ENCODE data around the gene CSMD2.

The CSMD2 gene

GRCh38 chr1:33738536-33738935 is 426.5 kb downstream of the CSMD2 start:
- H3K4me3 ChIP-seq (ENCODE audit: low read depth in 1 of 2, low read length in 2 of 2) = no peak overlapping the region
- H3K27ac ChIP-seq (ENCODE audit: low read length) = no peak overlapping the region
- no peaks in the 10 kb centered on the region for H3K36me3 ChIP-seq (ENCODE audit: control insufficient read depth in 1 of 2, insufficient read depth in 2 of 2, low read length in 2 of 2)
- no peaks in the 10 kb centered on the region for H3K27me3 ChIP-seq (ENCODE audit: low read depth, low read length)
- no peaks in the 10 kb centered on the region for H3K4me1 ChIP-seq (ENCODE audit: control insufficient read depth in 1 of 2, insufficient read depth in 2 of 2, low read length in 2 of 2)
- no peaks in the 10 kb centered on the region for H3K9me3 ChIP-seq (ENCODE audit: control insufficient read depth in 1 of 2, low read length in 2 of 2)

DNA sequence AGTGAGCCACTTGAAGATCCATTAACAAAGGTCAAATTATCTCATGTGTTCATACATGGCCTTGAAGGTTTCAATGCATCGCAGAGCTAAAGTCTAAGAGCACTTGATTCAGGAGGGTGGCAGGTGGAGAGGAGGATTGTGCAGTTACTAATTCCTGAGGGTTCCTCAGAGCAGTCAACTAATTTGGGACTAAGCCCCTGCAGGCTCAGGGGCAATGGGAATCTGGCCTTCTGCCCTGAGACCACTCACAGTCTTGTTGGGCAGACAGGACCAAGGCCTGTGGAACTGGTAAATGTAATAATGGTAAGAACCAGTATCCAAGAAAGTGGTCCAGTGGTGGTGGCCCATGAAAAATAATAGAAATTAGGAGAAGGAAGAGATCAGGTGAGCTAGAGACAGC is 428.5 kb downstream of the CSMD2 start:
- H3K36me3 ChIP-seq (ENCODE audit: control insufficient read depth in 1 of 2, insufficient read depth in 2 of 2, low read length in 2 of 2) = no peaks in the 10 kb centered on the region
- no peaks in the 10 kb centered on the region for H3K27me3 ChIP-seq (ENCODE audit: low read depth, low read length)
- H3K27ac ChIP-seq (ENCODE audit: low read length) = no peak overlapping the region
- H3K4me1 ChIP-seq (ENCODE audit: control insufficient read depth in 1 of 2, insufficient read depth in 2 of 2, low read length in 2 of 2) = no peaks in the 10 kb centered on the region
- H3K4me3 ChIP-seq (ENCODE audit: low read depth in 1 of 2, low read length in 2 of 2) = no peak overlapping the region
- no peaks in the 10 kb centered on the region for H3K9me3 ChIP-seq (ENCODE audit: control insufficient read depth in 1 of 2, low read length in 2 of 2)

- no peaks in the 10 kb centered on the region for H3K9me3 ChIP-seq (ENCODE audit: control insufficient read depth in 1 of 2, low read length in 2 of 2)
- H3K36me3 ChIP-seq (ENCODE audit: control insufficient read depth in 1 of 2, insufficient read depth in 2 of 2, low read length in 2 of 2) = no peaks in the 10 kb centered on the region
- no peaks in the 10 kb centered on the region for H3K27me3 ChIP-seq (ENCODE audit: low read depth, low read length)
- H3K27ac ChIP-seq (ENCODE audit: low read length) = no peak overlapping the region
- H3K4me3 ChIP-seq (ENCODE audit: low read depth in 1 of 2, low read length in 2 of 2) = no peak overlapping the region
- H3K4me1 ChIP-seq (ENCODE audit: control insufficient read depth in 1 of 2, insufficient read depth in 2 of 2, low read length in 2 of 2) = no peaks in the 10 kb centered on the region
Measured at GRCh38 chr1:33735624-33736023, 429.4 kb downstream of the CSMD2 start.

- Histone ChIP-seq H3K9me3 (ENCODE audit: control insufficient read depth in 1 of 2, low read length in 2 of 2) (no peaks in the 10 kb centered on the region), H3K4me3 (ENCODE audit: low read depth in 1 of 2, low read length in 2 of 2) (no peak overlapping the region), H3K36me3 (ENCODE audit: control insufficient read depth in 1 of 2, insufficient read depth in 2 of 2, low read length in 2 of 2) (no peaks in the 10 kb centered on the region), H3K27me3 (ENCODE audit: low read depth, low read length) (no peaks in the 10 kb centered on the region), H3K27ac (ENCODE audit: low read length) (no peak overlapping the region), H3K4me1 (ENCODE audit: control insufficient read depth in 1 of 2, insufficient read depth in 2 of 2, low read length in 2 of 2) (no peaks in the 10 kb centered on the region)
Measured at GRCh38 chr1:33727310-33727709, 437.7 kb downstream of the CSMD2 start.

DNA sequence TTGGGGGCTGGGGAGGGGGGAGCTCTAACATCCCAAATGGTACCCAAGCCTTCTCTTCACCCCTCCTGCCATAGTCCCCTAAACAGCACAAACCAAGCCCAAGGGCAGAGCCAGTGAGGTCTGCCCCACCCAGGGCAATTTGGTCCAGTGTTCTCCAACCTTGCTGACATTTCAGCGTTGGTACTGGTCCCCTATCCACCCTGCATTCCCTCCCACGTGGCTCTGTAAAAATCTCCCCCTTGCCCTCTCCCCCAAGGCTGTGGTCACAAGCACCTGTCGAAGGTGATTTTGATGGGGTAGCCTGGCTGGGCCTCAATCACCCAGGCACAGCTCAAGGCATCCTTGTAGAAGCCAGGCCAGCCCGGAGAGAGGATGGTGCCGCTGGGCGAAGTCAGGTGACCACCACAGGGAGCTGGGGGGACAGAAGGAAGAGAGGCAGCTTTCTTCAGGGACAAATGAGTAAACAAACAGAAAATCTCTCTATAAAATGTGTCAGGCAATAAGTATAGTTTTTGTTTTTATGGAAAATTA is 438.7 kb downstream of the CSMD2 start:
- H3K4me1 ChIP-seq (ENCODE audit: control insufficient read depth in 1 of 2, insufficient read depth in 2 of 2, low read length in 2 of 2) = no peaks in the 10 kb centered on the region
- no peak overlapping the region for H3K4me3 ChIP-seq (ENCODE audit: low read depth in 1 of 2, low read length in 2 of 2)
- H3K36me3 ChIP-seq (ENCODE audit: control insufficient read depth in 1 of 2, insufficient read depth in 2 of 2, low read length in 2 of 2) = no peaks in the 10 kb centered on the region
- H3K27ac ChIP-seq (ENCODE audit: low read length) = no peak overlapping the region
- H3K9me3 ChIP-seq (ENCODE audit: control insufficient read depth in 1 of 2, low read length in 2 of 2) = no peaks in the 10 kb centered on the region
- no peaks in the 10 kb centered on the region for H3K27me3 ChIP-seq (ENCODE audit: low read depth, low read length)

DNA sequence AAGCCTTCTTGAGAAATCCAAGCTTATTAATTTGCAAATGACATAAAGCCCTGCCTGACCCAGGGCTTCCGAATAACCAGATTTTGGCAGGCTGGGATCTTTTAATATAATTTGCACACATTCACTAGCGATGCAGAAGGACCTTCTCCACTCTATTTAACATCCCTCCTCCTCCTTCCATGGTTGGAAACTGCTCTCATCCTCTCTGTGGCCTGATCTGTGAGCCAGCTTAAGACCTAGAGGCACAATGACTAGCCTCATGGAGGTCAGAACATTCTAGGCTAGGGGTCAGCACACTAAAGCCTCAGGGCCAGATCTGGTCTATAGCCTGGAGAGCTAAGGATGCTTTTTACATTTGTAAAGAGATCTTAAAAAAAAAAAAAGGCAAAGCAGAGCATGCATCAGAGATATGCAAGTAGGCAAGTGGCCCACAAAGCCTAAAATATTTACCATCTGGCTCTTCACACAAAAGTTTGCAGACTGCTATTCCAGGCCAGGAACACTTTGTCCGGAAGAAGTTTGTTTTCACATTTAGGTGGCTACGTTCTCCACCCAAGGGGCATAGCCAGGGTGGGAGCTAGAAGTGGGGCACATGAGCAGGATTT is 439.4 kb downstream of the CSMD2 start:
- Histone ChIP-seq H3K4me3 (ENCODE audit: low read depth in 1 of 2, low read length in 2 of 2) (no peak overlapping the region), H3K27me3 (ENCODE audit: low read depth, low read length) (no peaks in the 10 kb centered on the region), H3K27ac (ENCODE audit: low read length) (no peak overlapping the region), H3K36me3 (ENCODE audit: control insufficient read depth in 1 of 2, insufficient read depth in 2 of 2, low read length in 2 of 2) (no peaks in the 10 kb centered on the region), H3K4me1 (ENCODE audit: control insufficient read depth in 1 of 2, insufficient read depth in 2 of 2, low read length in 2 of 2) (no peaks in the 10 kb centered on the region), H3K9me3 (ENCODE audit: control insufficient read depth in 1 of 2, low read length in 2 of 2) (no peaks in the 10 kb centered on the region)

- no peak overlapping the region for H3K27ac ChIP-seq (ENCODE audit: low read length)
- no peaks in the 10 kb centered on the region for H3K9me3 ChIP-seq (ENCODE audit: control insufficient read depth in 1 of 2, low read length in 2 of 2)
- no peaks in the 10 kb centered on the region for H3K36me3 ChIP-seq (ENCODE audit: control insufficient read depth in 1 of 2, insufficient read depth in 2 of 2, low read length in 2 of 2)
- no peak overlapping the region for H3K4me3 ChIP-seq (ENCODE audit: low read depth in 1 of 2, low read length in 2 of 2)
- H3K27me3 ChIP-seq (ENCODE audit: low read depth, low read length) = no peaks in the 10 kb centered on the region
- H3K4me1 ChIP-seq (ENCODE audit: control insufficient read depth in 1 of 2, insufficient read depth in 2 of 2, low read length in 2 of 2) = no peaks in the 10 kb centered on the region
Measured at GRCh38 chr1:33725037-33725436, 440.0 kb downstream of the CSMD2 start.

- Histone ChIP-seq H3K36me3 (ENCODE audit: control insufficient read depth in 1 of 2, insufficient read depth in 2 of 2, low read length in 2 of 2) (no peaks in the 10 kb centered on the region), H3K27me3 (ENCODE audit: low read depth, low read length) (no peaks in the 10 kb centered on the region), H3K27ac (ENCODE audit: low read length) (no peak overlapping the region), H3K4me1 (ENCODE audit: control insufficient read depth in 1 of 2, insufficient read depth in 2 of 2, low read length in 2 of 2) (no peaks in the 10 kb centered on the region), H3K9me3 (ENCODE audit: control insufficient read depth in 1 of 2, low read length in 2 of 2) (no peaks in the 10 kb centered on the region), H3K4me3 (ENCODE audit: low read depth in 1 of 2, low read length in 2 of 2) (no peak overlapping the region)
Measured at GRCh38 chr1:33724348-33724747, 440.7 kb downstream of the CSMD2 start.

DNA sequence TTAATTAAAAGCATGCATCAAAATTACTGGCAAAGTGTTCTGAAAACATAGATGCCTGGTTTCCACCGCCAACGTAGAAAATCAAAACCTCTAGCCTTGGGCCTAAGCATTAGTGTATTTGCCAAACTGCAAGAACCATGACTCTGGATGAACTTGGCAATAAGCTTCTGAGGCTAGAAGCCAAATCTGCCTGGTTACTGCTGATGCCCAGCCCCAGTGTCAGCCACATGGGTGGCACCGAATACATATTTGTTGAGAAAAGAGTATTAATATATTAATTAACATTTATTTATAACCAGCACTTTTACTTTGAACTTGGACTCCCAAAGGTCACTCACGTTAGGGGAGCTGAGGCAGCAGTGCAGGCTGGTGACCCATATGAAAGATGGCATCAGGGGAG is 441.8 kb downstream of the CSMD2 start:
- Histone ChIP-seq H3K4me3 (ENCODE audit: low read depth in 1 of 2, low read length in 2 of 2) (no peak overlapping the region), H3K36me3 (ENCODE audit: control insufficient read depth in 1 of 2, insufficient read depth in 2 of 2, low read length in 2 of 2) (no peaks in the 10 kb centered on the region), H3K27ac (ENCODE audit: low read length) (no peak overlapping the region), H3K9me3 (ENCODE audit: control insufficient read depth in 1 of 2, low read length in 2 of 2) (no peaks in the 10 kb centered on the region), H3K4me1 (ENCODE audit: control insufficient read depth in 1 of 2, insufficient read depth in 2 of 2, low read length in 2 of 2) (no peaks in the 10 kb centered on the region), H3K27me3 (ENCODE audit: low read depth, low read length) (no peaks in the 10 kb centered on the region)

DNA sequence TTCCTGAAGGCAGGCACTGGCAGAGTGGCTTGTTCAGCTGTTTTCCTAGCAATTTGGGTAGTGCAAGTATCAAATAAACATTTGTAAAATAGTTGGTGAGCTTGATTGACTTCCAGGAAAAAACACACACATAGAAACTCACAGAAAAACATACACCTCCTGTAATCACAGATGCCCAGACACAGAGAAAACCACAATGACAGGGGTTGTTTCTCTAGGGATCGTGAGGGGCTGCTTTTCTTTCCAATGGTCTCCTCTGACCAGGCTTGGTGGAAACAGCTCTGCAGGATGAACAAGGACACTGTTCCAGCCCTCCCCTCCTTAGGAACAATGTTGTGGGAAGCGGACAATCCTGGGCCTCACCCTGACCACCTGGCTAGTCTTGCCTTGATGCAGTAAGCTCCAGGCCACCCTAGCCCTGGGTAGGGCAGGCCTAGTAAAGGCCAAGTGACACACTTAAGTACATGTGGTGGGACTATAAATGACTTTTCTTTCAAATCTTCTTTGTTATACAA is 443.7 kb downstream of the CSMD2 start:
- no peaks in the 10 kb centered on the region for H3K4me1 ChIP-seq (ENCODE audit: control insufficient read depth in 1 of 2, insufficient read depth in 2 of 2, low read length in 2 of 2)

GRCh38 chr1:33719771-33720670 is 445.0 kb downstream of the CSMD2 start:
- H3K27ac ChIP-seq (ENCODE audit: low read length) = no peak overlapping the region
- no peaks in the 10 kb centered on the region for H3K4me1 ChIP-seq (ENCODE audit: control insufficient read depth in 1 of 2, insufficient read depth in 2 of 2, low read length in 2 of 2)
- no peaks in the 10 kb centered on the region for H3K36me3 ChIP-seq (ENCODE audit: control insufficient read depth in 1 of 2, insufficient read depth in 2 of 2, low read length in 2 of 2)
- no peaks in the 10 kb centered on the region for H3K9me3 ChIP-seq (ENCODE audit: control insufficient read depth in 1 of 2, low read length in 2 of 2)
- no peak overlapping the region for H3K4me3 ChIP-seq (ENCODE audit: low read depth in 1 of 2, low read length in 2 of 2)
- H3K27me3 ChIP-seq (ENCODE audit: low read depth, low read length) = no peaks in the 10 kb centered on the region

More for the DNA sequence above, 443.7 kb downstream of the CSMD2 start:
- Histone ChIP-seq H3K9me3 (ENCODE audit: control insufficient read depth in 1 of 2, low read length in 2 of 2) (no peaks in the 10 kb centered on the region), H3K27ac (ENCODE audit: low read length) (no peak overlapping the region), H3K36me3 (ENCODE audit: control insufficient read depth in 1 of 2, insufficient read depth in 2 of 2, low read length in 2 of 2) (no peaks in the 10 kb centered on the region), H3K4me3 (ENCODE audit: low read depth in 1 of 2, low read length in 2 of 2) (no peak overlapping the region), H3K27me3 (ENCODE audit: low read depth, low read length) (no peaks in the 10 kb centered on the region)

Data from muscle layer of duodenum (tissue), 2 donors.